H1 (cell line): ENCODE measurements around the gene PTPRE. TPM values are rescaled to one million over a fixed set of nuclear protein-coding genes. Genes with fewer than 3 reads are reported as not detected.

Experiments
- ASH2L ChIP-seq: fragments of 200-600, 300-600 bp; sonication (generic); IDR thresholded peaks from one replicate; pipeline ENCODE4 v1.7.1; 2017; ENCODE audit warnings: low read length
- ATF2 ChIP-seq: IDR thresholded peaks from 2 replicates; pipeline ENCODE4 v1.6.1; 2012; ENCODE audit warnings: low read length, inconsistent platforms
- BRCA1 ChIP-seq: IDR thresholded peaks from 2 replicates; pipeline ENCODE4 v1.6.1; 2012; ENCODE audit warnings: low read depth, low read length, improper control_type of control experiment
- CHD2 ChIP-seq: IDR thresholded peaks from 2 replicates; pipeline ENCODE4 v1.6.1; 2012; ENCODE audit warnings: low read length, improper control_type of control experiment
- CTBP2 ChIP-seq: IDR thresholded peaks from 2 replicates; pipeline ENCODE4 v1.7.0; 2011; ENCODE audit warnings: borderline replicate concordance, mild to moderate bottlenecking, moderate library complexity, mixed read lengths, low read length; ENCODE audit not compliant: insufficient read depth, insufficient read length
- POU5F1 ChIP-seq: IDR thresholded peaks from 2 replicates; pipeline ENCODE4 v1.6.1; 2011; ENCODE audit warnings: low read depth, mild to moderate bottlenecking, low read length, moderate library complexity
- SP2 ChIP-seq: IDR thresholded peaks from 2 replicates; pipeline ENCODE4 v1.6.1; 2012; ENCODE audit warnings: mild to moderate bottlenecking, low read length, inconsistent platforms
- TBP ChIP-seq: IDR thresholded peaks from 2 replicates; pipeline ENCODE4 v1.6.1; 2011; ENCODE audit warnings: low read depth, low read length, improper control_type of control experiment
- polyA plus RNA-seq, 7 experiments: library from polyadenylated mRNA; depleted of rRNA in 3 of 7; stranded (reverse) in 5 of 7; unstranded in 2 of 7; fragments of >200 nt in 5 of 7; fragments of 200-250 nt in 2 of 7; gene quantifications; 1 replicate in 5 of 7; 2 replicates in 1 of 7; 4 replicates in 1 of 7; pipeline versions ENCODE4 v1.2.1 to v1.2.3, GENCODE V29; 2011 to 2013; ENCODE audit warnings: missing spikeins in 2 of 7, mixed read lengths in 2 of 7
- total RNA-seq: library from RNA; stranded (reverse); fragmentation: NEBNext Ultra II Directional; extraction: Animal tissue kit (Norgen Biotek cat#: 25700); gene quantifications from 2 replicates; pipeline ENCODE4 v1.2.1, GENCODE V29; 2021
- TF ChIP-seq, protein P1 (sequence below): fragments of 300-600 bp; sonication (generic); IDR thresholded peaks from 2 replicates; pipeline ENCODE4 v1.7.1; 2012; ENCODE audit warnings: low read length, moderate library complexity, mild to moderate bottlenecking, inconsistent platforms; ENCODE audit not compliant: insufficient replicate concordance

Gene PTPRE
- total and polyA plus RNA-seq, 2 of the 8 experiments (the other 6 are each of a cell fraction or from before 2014, with no cell fraction given), result 0.33 to 0.54 TPM

DNA sequence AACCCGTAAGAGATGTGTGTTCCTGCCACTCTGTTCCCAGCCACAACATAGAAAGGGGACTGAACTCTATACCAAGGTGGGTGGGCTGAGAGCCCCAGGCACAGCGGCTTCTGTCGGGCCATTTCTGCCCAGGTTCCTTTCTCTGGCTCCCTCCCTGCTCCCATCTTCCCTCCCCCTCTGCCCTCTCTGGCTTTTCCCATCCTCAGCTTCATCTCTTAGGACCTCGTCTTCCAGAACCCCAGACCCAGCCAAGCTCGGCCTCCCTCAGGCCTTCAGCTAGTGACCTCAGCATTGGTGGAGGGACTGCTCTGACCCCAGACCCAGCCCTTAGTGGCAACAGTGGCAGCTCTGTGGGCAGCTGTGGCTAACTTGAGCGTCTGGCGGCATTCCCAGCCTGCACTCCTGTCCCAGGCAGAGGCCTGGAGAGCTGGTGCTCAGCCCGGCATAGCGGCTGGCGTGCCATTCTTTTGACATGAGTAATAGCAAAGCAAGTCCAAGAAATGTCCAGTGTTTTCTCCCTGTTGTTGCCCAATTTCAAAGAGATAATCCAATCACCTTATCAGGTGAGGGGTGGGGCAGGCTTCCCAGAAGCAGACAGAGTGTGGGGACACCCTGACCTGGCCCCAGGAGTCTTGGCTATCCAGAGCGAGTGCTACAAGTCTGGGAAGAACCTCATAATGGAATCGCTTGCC lies 15.9 kb downstream of the PTPRE start (continued):
- TF ChIP-seq, protein P1, sequence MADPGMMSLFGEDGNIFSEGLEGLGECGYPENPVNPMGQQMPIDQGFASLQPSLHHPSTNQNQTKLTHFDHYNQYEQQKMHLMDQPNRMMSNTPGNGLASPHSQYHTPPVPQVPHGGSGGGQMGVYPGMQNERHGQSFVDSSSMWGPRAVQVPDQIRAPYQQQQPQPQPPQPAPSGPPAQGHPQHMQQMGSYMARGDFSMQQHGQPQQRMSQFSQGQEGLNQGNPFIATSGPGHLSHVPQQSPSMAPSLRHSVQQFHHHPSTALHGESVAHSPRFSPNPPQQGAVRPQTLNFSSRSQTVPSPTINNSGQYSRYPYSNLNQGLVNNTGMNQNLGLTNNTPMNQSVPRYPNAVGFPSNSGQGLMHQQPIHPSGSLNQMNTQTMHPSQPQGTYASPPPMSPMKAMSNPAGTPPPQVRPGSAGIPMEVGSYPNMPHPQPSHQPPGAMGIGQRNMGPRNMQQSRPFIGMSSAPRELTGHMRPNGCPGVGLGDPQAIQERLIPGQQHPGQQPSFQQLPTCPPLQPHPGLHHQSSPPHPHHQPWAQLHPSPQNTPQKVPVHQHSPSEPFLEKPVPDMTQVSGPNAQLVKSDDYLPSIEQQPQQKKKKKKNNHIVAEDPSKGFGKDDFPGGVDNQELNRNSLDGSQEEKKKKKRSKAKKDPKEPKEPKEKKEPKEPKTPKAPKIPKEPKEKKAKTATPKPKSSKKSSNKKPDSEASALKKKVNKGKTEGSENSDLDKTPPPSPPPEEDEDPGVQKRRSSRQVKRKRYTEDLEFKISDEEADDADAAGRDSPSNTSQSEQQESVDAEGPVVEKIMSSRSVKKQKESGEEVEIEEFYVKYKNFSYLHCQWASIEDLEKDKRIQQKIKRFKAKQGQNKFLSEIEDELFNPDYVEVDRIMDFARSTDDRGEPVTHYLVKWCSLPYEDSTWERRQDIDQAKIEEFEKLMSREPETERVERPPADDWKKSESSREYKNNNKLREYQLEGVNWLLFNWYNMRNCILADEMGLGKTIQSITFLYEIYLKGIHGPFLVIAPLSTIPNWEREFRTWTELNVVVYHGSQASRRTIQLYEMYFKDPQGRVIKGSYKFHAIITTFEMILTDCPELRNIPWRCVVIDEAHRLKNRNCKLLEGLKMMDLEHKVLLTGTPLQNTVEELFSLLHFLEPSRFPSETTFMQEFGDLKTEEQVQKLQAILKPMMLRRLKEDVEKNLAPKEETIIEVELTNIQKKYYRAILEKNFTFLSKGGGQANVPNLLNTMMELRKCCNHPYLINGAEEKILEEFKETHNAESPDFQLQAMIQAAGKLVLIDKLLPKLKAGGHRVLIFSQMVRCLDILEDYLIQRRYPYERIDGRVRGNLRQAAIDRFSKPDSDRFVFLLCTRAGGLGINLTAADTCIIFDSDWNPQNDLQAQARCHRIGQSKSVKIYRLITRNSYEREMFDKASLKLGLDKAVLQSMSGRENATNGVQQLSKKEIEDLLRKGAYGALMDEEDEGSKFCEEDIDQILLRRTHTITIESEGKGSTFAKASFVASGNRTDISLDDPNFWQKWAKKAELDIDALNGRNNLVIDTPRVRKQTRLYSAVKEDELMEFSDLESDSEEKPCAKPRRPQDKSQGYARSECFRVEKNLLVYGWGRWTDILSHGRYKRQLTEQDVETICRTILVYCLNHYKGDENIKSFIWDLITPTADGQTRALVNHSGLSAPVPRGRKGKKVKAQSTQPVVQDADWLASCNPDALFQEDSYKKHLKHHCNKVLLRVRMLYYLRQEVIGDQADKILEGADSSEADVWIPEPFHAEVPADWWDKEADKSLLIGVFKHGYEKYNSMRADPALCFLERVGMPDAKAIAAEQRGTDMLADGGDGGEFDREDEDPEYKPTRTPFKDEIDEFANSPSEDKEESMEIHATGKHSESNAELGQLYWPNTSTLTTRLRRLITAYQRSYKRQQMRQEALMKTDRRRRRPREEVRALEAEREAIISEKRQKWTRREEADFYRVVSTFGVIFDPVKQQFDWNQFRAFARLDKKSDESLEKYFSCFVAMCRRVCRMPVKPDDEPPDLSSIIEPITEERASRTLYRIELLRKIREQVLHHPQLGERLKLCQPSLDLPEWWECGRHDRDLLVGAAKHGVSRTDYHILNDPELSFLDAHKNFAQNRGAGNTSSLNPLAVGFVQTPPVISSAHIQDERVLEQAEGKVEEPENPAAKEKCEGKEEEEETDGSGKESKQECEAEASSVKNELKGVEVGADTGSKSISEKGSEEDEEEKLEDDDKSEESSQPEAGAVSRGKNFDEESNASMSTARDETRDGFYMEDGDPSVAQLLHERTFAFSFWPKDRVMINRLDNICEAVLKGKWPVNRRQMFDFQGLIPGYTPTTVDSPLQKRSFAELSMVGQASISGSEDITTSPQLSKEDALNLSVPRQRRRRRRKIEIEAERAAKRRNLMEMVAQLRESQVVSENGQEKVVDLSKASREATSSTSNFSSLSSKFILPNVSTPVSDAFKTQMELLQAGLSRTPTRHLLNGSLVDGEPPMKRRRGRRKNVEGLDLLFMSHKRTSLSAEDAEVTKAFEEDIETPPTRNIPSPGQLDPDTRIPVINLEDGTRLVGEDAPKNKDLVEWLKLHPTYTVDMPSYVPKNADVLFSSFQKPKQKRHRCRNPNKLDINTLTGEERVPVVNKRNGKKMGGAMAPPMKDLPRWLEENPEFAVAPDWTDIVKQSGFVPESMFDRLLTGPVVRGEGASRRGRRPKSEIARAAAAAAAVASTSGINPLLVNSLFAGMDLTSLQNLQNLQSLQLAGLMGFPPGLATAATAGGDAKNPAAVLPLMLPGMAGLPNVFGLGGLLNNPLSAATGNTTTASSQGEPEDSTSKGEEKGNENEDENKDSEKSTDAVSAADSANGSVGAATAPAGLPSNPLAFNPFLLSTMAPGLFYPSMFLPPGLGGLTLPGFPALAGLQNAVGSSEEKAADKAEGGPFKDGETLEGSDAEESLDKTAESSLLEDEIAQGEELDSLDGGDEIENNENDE, result no peak
- TF ChIP-seq CHD2, result no peak
- TF ChIP-seq POU5F1, result no peak
- no peak for TF ChIP-seq ATF2
- no peak for TF ChIP-seq ASH2L
- TF ChIP-seq SP2, result no peak
- TF ChIP-seq BRCA1, result no peak
- no peak for TF ChIP-seq TBP
- no peak for TF ChIP-seq CTBP2
